Heart left ventricle (tissue), 13 donors: ENCODE results near the gene KCND3.

ENCODE experiments used
- CTCF ChIP-seq, 12 donors: fragments of 200-600 bp; sonication (generic) in 4 of 12; IDR thresholded peaks; one replicate each; pipeline versions ENCODE4 v1.5.0 to v1.8.0; 2018 to 2022; ENCODE audit warnings: antibody characterized with exemption in 12 of 12, mild to moderate bottlenecking in 5 of 12
- POLR2A ChIP-seq, 2 donors: fragments of 450-650 bp; IDR thresholded peaks; one replicate each; pipeline ENCODE4 v1.6.1; 2017; ENCODE audit warnings: antibody characterized with exemption in 2 of 2, mild to moderate bottlenecking in 2 of 2, moderate library complexity in 2 of 2
- donor health status: ischemic (EF 13 %, LVEDD 7.1; RV severe dilation, severe dysfunction).
- donor health status: DM: no; HTN: yes; CAD: no.
- donor health status: DM: no; HTN: no; CAD: no.
- donor health status: ischemic (EF 25% LVEDD 6.9; RV normal size, moderate dysfunction).
- donor health status: ischemic (EF 25% LVEDD 5.7; RV mildly dilated, moderate dysfunction).
- donor health status: ischemic (EF 35%, LVEDD 5.7; RV mildly dilated, moderate dysfunction).
- donor health status: nonischemic (EF 11% LVEDD 7.7; RV severe dilation, severe dysfunction).
- donor health status: DM: yes; HTN: yes; CAD: no.
- donor health status: PGD.
- donor health status: ischemic (EF 29% LVEDD 5.4; RV normal size, mild dysfunction).
- donor health status: nonischemic (EF 23%, LVEDD 6.1; RV moderate dilation, normal function).

GRCh38 chr1:112033439-112034120 is 44.1 kb upstream of the KCND3 start:
- no peak for TF ChIP-seq POLR2A (IDR thresholded peaks at IDR 0.05)
- no peak for TF ChIP-seq CTCF (IDR thresholded peaks at IDR 0.05)
